Right hindlimb (tissue), 1 donor: ENCODE results near the gene FBP1.
"Not testable (repeated sequence)": the region's sequence is repeated elsewhere in the genome, so short reads cannot be mapped to it uniquely, and the experiment has no call there.

Source experiments
- DNase-seq: peaks from one replicate; pipeline ENCODE4 v3.0.0-alpha.2; 2018

The FBP1 gene

GRCh38 chr9:94611638-94612068 lies 27.7 kb downstream of the FBP1 start:
- no peak for DNase-seq

GRCh38 chr9:94610181-94610606 lies 29.1 kb downstream of the FBP1 start:
- no peak for DNase-seq

GRCh38 chr9:94607423-94607691 lies 32.0 kb downstream of the FBP1 start:
- no peak for DNase-seq

GRCh38 chr9:94606646-94607422 lies 32.5 kb downstream of the FBP1 start:
- DNase-seq: no peak

DNA sequence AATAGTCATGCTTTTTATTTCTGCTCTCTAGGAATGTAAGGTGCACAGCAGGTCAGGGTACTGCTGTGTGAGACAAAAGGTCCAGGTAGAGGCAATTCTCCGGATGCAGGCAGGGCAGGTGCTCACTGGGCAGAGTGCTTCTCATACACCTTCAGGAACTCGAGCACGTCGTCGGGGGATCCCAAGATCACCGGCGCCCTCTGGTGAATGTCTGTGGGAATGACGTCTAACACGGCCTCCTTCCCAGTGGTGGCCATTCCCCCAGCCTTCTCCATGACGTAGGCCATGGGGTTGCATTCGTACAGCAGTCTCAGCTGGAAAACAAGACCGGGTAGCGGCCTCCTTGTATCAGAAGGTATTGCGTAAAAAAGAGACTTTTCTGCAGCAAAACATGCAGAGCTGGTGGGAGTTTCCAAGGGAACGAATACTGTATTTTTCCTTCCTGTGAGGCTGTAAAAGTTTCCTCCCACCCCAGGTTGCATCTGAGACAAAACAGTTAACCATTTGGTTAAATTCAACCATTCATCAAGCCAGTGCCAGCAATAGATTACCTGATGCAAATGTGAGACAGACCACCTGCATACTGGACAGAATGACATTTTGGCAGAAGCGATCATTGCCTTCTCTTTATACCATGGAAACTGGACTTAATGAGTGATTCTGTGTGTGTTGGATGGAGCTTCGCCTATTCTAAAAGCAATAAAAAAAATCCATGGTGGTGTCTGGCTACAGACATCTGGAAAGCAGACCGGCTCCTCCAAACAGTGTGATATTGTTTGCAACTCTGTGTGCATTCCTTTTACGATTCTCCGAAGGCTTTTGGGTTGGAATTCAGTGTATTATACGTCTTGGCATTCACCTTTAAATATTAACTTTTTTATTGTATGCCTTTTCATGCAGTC lies 35.8 kb downstream of the FBP1 start:
- DNase-seq: peak; percentile 91

DNA sequence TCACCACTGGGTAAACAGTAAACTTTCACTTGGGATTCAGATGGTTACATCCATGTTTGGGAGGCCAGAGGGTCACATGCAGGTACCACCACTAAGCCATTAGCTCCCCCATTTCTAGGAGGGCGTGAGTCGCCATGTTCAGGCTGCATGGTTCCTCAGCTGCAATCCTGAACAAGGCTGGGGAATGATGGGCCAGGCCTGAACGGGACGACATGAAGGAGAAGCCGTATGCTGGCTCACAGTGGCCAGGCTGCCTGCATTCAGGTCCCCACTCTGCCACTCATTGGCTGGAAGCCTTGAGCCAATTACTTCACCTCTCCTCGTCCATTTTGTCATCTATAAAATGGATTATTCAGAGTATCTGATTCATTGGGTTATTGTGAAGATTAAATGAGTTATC lies 36.7 kb downstream of the FBP1 start:
- DNase-seq: no peak

GRCh38 chr9:94600715-94601114 lies 38.6 kb downstream of the FBP1 start:
- no peak for DNase-seq

- no peak for DNase-seq
Observed at GRCh38 chr9:94600258-94600657, 39.1 kb downstream of the FBP1 start.

GRCh38 chr9:94599102-94599501 lies 40.2 kb downstream of the FBP1 start:
- DNase-seq: no peak

DNA sequence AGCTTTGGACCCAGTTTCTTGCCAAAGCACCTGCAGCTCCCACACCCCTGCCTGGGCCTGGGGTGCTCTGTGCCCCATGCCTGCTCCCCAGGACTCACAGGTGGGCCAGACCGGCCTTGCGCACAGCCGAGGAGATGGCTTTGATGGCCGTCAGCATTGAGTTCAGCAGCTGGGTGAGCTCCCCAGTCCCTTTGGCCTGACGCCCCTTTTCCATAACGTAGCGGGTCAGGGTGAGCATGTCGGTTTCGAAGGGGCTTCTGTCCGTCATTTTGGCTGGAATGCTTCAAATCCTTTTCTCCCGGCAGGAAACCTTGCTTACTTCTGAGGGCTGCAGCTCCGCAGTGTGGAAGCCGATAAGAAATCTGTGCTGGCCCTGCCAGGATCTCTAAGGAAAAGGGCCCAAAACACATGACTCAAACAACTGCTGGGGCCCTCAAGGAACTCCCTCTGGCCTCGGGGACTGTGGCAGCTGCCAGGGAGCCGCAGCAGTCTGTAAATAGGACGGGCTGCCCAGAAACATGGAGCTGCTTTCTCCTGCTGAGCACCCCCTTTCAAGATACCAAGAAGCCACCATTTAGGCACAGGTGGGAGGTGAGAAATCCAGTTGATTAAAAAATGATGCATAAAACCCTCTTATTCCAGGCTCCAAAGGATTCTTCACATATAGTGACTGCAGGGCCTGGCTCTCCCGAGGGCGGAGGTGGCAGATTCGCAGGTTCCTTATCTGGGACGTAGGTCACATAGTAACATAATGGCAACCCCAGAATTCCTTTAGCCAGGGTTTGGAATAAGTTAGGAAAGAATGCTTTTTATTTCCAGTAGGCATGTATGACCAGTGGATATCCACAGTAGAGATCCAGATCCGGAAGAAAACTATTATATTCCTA lies 45.6 kb downstream of the FBP1 start, which contains the start of gene FBP2:
TSS of gene FBP2 (minus strand) at position 366 of the 887 bp plus-strand sequence. CDS start at position 268, 98 bp downstream.
- no peak for DNase-seq

DNA sequence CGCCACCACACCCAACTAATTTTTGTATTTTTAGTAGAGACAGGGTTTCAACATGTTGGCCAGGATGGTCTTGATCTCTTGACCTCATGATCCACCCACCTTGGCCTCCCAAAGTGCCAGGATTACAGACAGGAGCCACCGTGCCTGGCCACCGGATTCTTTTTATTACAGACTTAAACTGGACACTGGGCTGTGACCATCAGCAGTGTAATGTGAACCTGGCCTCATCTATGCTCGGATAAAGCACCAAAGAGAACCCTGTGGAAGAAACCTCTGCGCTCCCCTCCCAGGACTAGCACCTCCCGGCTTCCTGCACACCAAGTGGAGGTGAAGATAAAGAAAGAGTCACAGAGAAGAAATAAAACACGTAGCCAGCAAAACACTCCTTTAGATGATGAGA lies 46.6 kb downstream of the FBP1 start:
- not testable (repeated sequence) for DNase-seq

DNA sequence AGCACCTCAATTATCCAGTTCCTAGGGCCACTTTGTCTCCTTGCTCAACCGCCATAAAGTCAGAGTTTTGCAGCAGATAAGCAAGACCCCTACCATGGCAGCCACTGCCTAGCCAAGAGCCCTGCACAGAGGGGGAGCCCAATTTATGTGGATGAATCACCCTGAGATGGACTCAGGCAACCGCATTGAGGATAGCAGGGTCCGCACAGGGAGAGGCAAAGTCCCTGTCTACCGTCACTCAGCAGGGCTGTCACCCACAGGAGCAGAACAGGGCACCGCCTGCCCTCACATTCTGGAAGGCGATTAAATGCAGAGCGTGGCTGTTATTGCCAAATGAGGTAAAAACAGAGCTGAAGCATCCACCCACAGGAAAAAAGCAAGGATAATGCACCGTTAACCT lies 47.4 kb downstream of the FBP1 start:
- no peak for DNase-seq

GRCh38 chr9:94591046-94591545 lies 48.2 kb downstream of the FBP1 start:
- DNase-seq: not testable (repeated sequence)

- no peak for DNase-seq
Observed at GRCh38 chr9:94588681-94589080, 50.6 kb downstream of the FBP1 start.

- DNase-seq: peak; percentile 35
Observed at GRCh38 chr9:94586814-94587213, 52.5 kb downstream of the FBP1 start.

DNA sequence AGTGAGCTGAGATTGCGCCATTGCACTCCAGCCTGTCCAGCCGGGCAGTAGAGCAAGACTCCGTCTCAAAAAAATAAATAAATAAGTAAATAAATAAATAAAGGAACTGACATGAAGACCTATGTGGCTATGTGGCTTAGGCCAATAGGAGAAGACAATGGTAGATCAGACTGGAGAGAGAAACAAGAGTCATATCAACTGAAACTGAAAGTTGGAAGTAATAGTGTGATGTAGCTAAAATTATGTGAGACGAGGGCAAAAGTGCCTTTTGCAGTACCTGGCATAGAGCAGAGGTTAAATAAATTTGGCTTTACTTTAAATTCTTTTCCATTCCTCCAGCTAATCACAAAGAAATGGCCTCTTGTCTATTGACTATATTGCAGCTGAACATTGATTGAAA lies 53.0 kb downstream of the FBP1 start:
- DNase-seq: no peak

DNA sequence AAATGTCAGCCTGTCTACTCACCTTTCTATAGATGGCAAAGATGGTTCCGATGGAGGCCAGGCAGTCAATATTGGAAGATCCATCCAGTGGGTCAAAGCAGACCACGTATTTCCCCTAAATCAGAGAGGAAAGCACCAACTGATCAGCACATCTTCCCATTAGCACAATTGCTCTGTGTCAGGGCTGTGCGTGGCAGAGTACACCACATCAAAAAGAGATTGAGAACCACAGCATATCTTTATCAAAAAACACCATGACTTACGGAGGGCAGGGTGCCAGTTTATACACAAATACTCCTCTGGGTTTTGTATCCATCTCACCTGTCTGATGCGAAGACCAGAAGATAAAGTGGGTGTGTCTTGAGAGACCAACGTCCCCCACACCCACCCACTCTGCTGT lies 54.8 kb downstream of the FBP1 start:
- no peak for DNase-seq

- DNase-seq: no peak
Observed at GRCh38 chr9:94581728-94582127, 57.6 kb downstream of the FBP1 start.

- no peak for DNase-seq
Observed at GRCh38 chr9:94577571-94577970, 61.7 kb downstream of the FBP1 start.

GRCh38 chr9:94577036-94577435 lies 62.3 kb downstream of the FBP1 start:
- no peak for DNase-seq

- no peak for DNase-seq
Observed at GRCh38 chr9:94576131-94576530, 63.2 kb downstream of the FBP1 start.

- no peak for DNase-seq
Observed at GRCh38 chr9:94568972-94569712, 70.2 kb downstream of the FBP1 start.
